Panc1 (cell line): ENCODE measurements around the gene NRGN.

Source experiments
- CTCF ChIP-seq: fragments of 450-650 bp; IDR thresholded peaks from 2 replicates; pipeline ENCODE4 v1.5.1; 2017; ENCODE audit warnings: mild to moderate bottlenecking
- POLR2AphosphoS5 ChIP-seq: IDR thresholded peaks from 2 replicates; pipeline ENCODE4 v1.6.1; 2012; ENCODE audit warnings: mild to moderate bottlenecking, low read depth, low read length, moderate library complexity

DNA sequence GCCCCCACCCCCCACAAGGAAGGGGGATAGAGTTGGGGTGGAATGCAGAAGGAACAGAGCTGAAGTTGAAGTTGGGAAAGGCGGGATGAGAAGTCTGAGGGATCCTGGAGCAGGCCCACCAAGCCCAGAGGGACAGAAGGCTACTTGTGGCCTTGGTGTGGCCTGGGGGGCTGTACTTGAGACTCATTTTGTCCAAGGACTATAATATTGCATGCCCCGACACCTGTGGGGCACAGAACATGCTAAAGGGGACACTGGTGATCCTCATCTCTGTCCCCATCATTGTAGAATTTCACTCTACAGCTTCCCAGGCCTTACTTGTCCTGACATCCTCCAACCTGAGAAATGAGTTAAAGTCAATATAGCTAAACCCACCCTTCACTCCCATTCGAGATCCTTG is 21.1 kb downstream of the NRGN start:
- TF ChIP-seq CTCF: no peak
- TF ChIP-seq POLR2AphosphoS5: no peak
